H9 (cell line): ENCODE results near the gene INSIG1. TPM values are rescaled to one million over a fixed set of nuclear protein-coding genes. Genes with fewer than 3 reads are reported as not detected.

Source experiments
- DNase-seq: peaks from one replicate; pipeline ENCODE4 v3.0.0-alpha.2; 2017
- H2AFZ ChIP-seq: one replicate; pipeline ENCODE4 v1.6.1; 2013; ENCODE audit warnings: mild to moderate bottlenecking, low read length, control low read depth, moderate library complexity
- H2AK5ac ChIP-seq: 2 replicates; pipeline ENCODE4 v1.6.1; 2013; ENCODE audit warnings: low read length, control low read depth, mixed read lengths; ENCODE audit not compliant: insufficient read length
- H2BK120ac ChIP-seq: one replicate; pipeline ENCODE4 v1.6.1; 2013; ENCODE audit warnings: low read depth, mild to moderate bottlenecking, low read length, control low read depth, inconsistent platforms; ENCODE audit not compliant: poor library complexity, severe bottlenecking
- H2BK12ac ChIP-seq: 2 replicates; pipeline ENCODE4 v1.6.1; 2013; ENCODE audit warnings: low read length, control low read depth, mixed read lengths, low read depth; ENCODE audit not compliant: insufficient read length
- H2BK15ac ChIP-seq: 2 replicates; pipeline ENCODE4 v1.6.1; 2013; ENCODE audit warnings: low read depth, low read length, control low read depth
- H2BK20ac ChIP-seq: one replicate; pipeline ENCODE4 v1.6.1; 2013; ENCODE audit warnings: low read depth, mild to moderate bottlenecking, low read length, control low read depth, inconsistent platforms; ENCODE audit not compliant: poor library complexity, severe bottlenecking
- H2BK5ac ChIP-seq: 2 replicates; pipeline ENCODE4 v1.6.1; 2013; ENCODE audit warnings: low read length, control low read depth, mixed read lengths; ENCODE audit not compliant: insufficient read length
- H3K14ac ChIP-seq: 2 replicates; pipeline ENCODE4 v1.6.1; 2013; ENCODE audit warnings: low read length, control low read depth; ENCODE audit not compliant: insufficient read depth
- H3K18ac ChIP-seq: 2 replicates; pipeline ENCODE4 v1.6.1; 2013; ENCODE audit warnings: low read depth, mild to moderate bottlenecking, mixed read lengths, low read length, control low read depth; ENCODE audit not compliant: insufficient read length
- H3K23ac ChIP-seq: 2 replicates; pipeline ENCODE4 v1.6.1; 2013; ENCODE audit warnings: low read length, control low read depth, mixed read lengths, low read depth; ENCODE audit not compliant: insufficient read length
- H3K23me2 ChIP-seq: 2 replicates; pipeline ENCODE4 v1.6.1; 2013; ENCODE audit warnings: low read depth, mild to moderate bottlenecking, mixed read lengths, low read length, control low read depth; ENCODE audit not compliant: insufficient read length, poor library complexity, severe bottlenecking
- H3K27ac ChIP-seq: 2 replicates; pipeline ENCODE4 v1.5.1; 2013; ENCODE audit warnings: low read length, control low read depth, mixed read lengths, low read depth; ENCODE audit not compliant: insufficient read length
- H3K27me3 ChIP-seq: 2 replicates; pipeline ENCODE4 v1.6.1; 2013; ENCODE audit warnings: low read length, control low read depth, inconsistent platforms; ENCODE audit not compliant: insufficient read depth
- H3K4ac ChIP-seq: 2 replicates; pipeline ENCODE4 v1.6.1; 2013; ENCODE audit warnings: low read depth, mild to moderate bottlenecking, control low read depth, inconsistent platforms, low read length, moderate library complexity
- H3K4me1 ChIP-seq: 2 replicates; pipeline ENCODE4 v1.6.1; 2013; ENCODE audit warnings: low read length, control low read depth, inconsistent platforms; ENCODE audit not compliant: insufficient read depth
- H3K4me2 ChIP-seq: 2 replicates; pipeline ENCODE4 v1.6.1; 2013; ENCODE audit warnings: low read length, control low read depth, mixed read lengths; ENCODE audit not compliant: insufficient read length, insufficient read depth
- H3K56ac ChIP-seq: 2 replicates; pipeline ENCODE4 v1.6.1; 2013; ENCODE audit warnings: low read depth, mild to moderate bottlenecking, mixed read lengths, low read length, control low read depth; ENCODE audit not compliant: insufficient read length
- H3K79me1 ChIP-seq: 2 replicates; pipeline ENCODE4 v1.6.1; 2013; ENCODE audit warnings: low read depth, mild to moderate bottlenecking, moderate library complexity, low read length, control low read depth, inconsistent platforms; ENCODE audit not compliant: insufficient read depth, poor library complexity, severe bottlenecking
- H3K79me2 ChIP-seq: 2 replicates; pipeline ENCODE4 v1.6.1; 2013; ENCODE audit warnings: low read length, control low read depth, inconsistent platforms; ENCODE audit not compliant: insufficient read depth
- H3K9ac ChIP-seq: 2 replicates; pipeline ENCODE4 v1.6.1; 2013; ENCODE audit warnings: low read length, control low read depth, mixed read lengths; ENCODE audit not compliant: insufficient read length; ENCODE audit errors: extremely low read depth
- H3K9me3 ChIP-seq: one replicate; pipeline ENCODE4 v1.6.1; 2013; ENCODE audit warnings: low read depth, low read length, inconsistent platforms; ENCODE audit not compliant: control insufficient read depth
- H3T11ph ChIP-seq: one replicate; pipeline ENCODE4 v1.6.1; 2013; ENCODE audit warnings: mild to moderate bottlenecking, low read length, control low read depth, inconsistent platforms
- H4K20me1 ChIP-seq: one replicate; pipeline ENCODE4 v1.6.1; 2013; ENCODE audit not compliant: control insufficient read depth, insufficient read length, insufficient read depth
- H4K5ac ChIP-seq: 2 replicates; pipeline ENCODE4 v1.6.1; 2013; ENCODE audit warnings: low read depth, mild to moderate bottlenecking, mixed read lengths, low read length, control low read depth; ENCODE audit not compliant: insufficient read length
- H4K8ac ChIP-seq: replicated peaks from 2 replicates; pipeline ENCODE4 v1.6.1; 2013; ENCODE audit warnings: low read length, control low read depth, mixed read lengths, low read depth; ENCODE audit not compliant: insufficient read length
- H4K91ac ChIP-seq: 2 replicates; pipeline ENCODE4 v1.6.1; 2013; ENCODE audit warnings: low read depth, mild to moderate bottlenecking, moderate library complexity, mixed read lengths, low read length, control low read depth; ENCODE audit not compliant: insufficient read length
- H3K27ac Mint-ChIP-seq, 3 experiments: 2 replicates in 2 of 3; 3 replicates in 1 of 3; pipeline ENCODE4 v1.8.0; 2020 to 2021; ENCODE audit warnings: mixed read lengths in 3 of 3, mild to moderate bottlenecking in 1 of 3, moderate library complexity in 1 of 3
- H3K27me3 Mint-ChIP-seq: 2 replicates; pipeline ENCODE4 v1.8.0; 2021; ENCODE audit warnings: low read depth, mild to moderate bottlenecking, moderate library complexity, mixed read lengths
- H3K36me3 Mint-ChIP-seq, 3 experiments: 2 replicates in 2 of 3; 3 replicates in 1 of 3; pipeline ENCODE4 v1.8.0; 2020 to 2021; ENCODE audit warnings: low read depth in 3 of 3, mixed read lengths in 3 of 3; ENCODE audit not compliant: insufficient read depth in 1 of 3
- H3K4me1 Mint-ChIP-seq, 2 experiments: 2 replicates each; pipeline ENCODE4 v1.8.0; 2020; ENCODE audit warnings: mixed read lengths in 2 of 2
- H3K4me3 Mint-ChIP-seq, 2 experiments: 2 replicates in 1 of 2; 3 replicates in 1 of 2; pipeline ENCODE4 v1.8.0; 2020 to 2021; ENCODE audit warnings: mild to moderate bottlenecking in 2 of 2, mixed read lengths in 2 of 2, moderate library complexity in 1 of 2
- H3K9me3 Mint-ChIP-seq, 2 experiments: 2 replicates in 1 of 2; 3 replicates in 1 of 2; pipeline ENCODE4 v1.8.0; 2020; ENCODE audit warnings: mild to moderate bottlenecking in 2 of 2, mixed read lengths in 2 of 2, moderate library complexity in 1 of 2
- WGBS: extraction: QIAGEN DNeasy Blood & Tissue Kit; methylation state at CpG from one replicate; pipeline ENCODE4 v1.1.7; 2013; ENCODE audit warnings: missing lambda C conversion rate, low lambda C conversion rate, mixed read lengths; ENCODE audit not compliant: insufficient read length; ENCODE audit errors: extremely low coverage; 5-methylcytosine and 5-hydroxymethylcytosine counted together
- total RNA-seq: library from RNA; stranded (reverse); gene quantifications from 2 replicates; pipeline ENCODE4 v1.2.1, GENCODE V29; 2021
- TF ChIP-seq, protein P1 (sequence below): fragments of 200-600 bp; sonication (generic); conservative IDR thresholded peaks from 3 replicates; pipeline ENCODE4 v1.8.0; 2021; ENCODE audit warnings: antibody characterized with exemption, mild to moderate bottlenecking

The INSIG1 gene
- total RNA-seq, 1 experiment from 2014 or later, result 23.3 TPM

DNA sequence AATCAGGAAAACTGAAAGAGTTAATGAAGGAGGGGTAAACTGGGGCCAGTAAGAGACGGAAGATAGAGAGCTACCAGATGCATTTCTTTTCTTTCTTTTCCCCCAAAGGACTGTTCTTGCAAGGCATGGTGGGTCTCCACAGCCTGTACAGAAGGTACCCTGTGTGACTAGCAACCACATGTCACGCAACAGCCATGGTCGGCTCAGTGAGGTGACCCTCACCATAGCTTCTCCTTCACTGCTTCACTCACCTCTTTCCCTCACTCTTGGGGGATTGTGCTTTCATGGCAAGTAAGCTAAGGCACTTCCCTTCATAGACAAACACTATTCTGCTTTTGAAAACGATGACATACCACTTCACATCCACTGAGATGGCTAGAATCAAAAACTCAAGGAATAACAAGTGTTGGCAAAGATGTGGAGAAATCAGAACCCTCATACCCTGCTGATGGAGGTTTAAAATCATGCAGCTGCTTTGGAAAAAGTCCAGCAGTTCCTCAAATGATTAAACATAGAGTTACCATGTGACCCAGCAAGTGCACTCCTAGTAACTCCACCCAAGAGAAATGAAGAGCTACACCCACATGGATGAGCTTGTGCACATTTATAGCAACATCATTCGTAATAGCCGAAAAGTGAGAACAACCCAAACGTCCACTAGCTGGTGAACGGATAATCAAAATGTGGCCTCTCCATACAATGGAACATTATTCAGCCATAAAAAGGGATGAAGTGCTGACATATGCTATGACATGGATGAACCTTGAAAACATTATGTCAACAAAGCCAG is 3.8 kb upstream of the INSIG1 start:
- H2BK20ac ChIP-seq, result no peak overlapping the region
- TF ChIP-seq, protein P1, sequence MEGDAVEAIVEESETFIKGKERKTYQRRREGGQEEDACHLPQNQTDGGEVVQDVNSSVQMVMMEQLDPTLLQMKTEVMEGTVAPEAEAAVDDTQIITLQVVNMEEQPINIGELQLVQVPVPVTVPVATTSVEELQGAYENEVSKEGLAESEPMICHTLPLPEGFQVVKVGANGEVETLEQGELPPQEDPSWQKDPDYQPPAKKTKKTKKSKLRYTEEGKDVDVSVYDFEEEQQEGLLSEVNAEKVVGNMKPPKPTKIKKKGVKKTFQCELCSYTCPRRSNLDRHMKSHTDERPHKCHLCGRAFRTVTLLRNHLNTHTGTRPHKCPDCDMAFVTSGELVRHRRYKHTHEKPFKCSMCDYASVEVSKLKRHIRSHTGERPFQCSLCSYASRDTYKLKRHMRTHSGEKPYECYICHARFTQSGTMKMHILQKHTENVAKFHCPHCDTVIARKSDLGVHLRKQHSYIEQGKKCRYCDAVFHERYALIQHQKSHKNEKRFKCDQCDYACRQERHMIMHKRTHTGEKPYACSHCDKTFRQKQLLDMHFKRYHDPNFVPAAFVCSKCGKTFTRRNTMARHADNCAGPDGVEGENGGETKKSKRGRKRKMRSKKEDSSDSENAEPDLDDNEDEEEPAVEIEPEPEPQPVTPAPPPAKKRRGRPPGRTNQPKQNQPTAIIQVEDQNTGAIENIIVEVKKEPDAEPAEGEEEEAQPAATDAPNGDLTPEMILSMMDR, result no peak
- H3K27me3 Mint-ChIP-seq, result peaks cover 13% of the 10 kb centered on the region

More for the DNA sequence above, 3.8 kb upstream of the INSIG1 start:
- Histone ChIP-seq H3K56ac (no peak overlapping the region), H3K79me1 (no peaks in the 10 kb centered on the region), H3K4me2 (no peak overlapping the region), H3K27me3 (no peaks in the 10 kb centered on the region), H3K4ac (no peak overlapping the region), H3K14ac (no peak overlapping the region), H4K20me1 (no peaks in the 10 kb centered on the region), H3K9me3 (no peaks in the 10 kb centered on the region), H3K23ac (no peak overlapping the region), H3K79me2 (peaks cover 4% of the 10 kb centered on the region; the same call in 1 of the 2 replicates), H3K27ac (no peak overlapping the region), H2BK120ac (no peak overlapping the region), H3K9ac (no peak overlapping the region), H4K8ac (no peak overlapping the region), H2AFZ (no peak overlapping the region), H4K91ac (no peak overlapping the region), H3K18ac (no peak overlapping the region), H3T11ph (no peak overlapping the region), H4K5ac (no peak overlapping the region), H3K23me2 (peaks cover 12% of the 10 kb centered on the region), H2BK12ac (no peak overlapping the region), H2BK5ac (no peak overlapping the region), H2BK15ac (no peak overlapping the region), H2AK5ac (no peak overlapping the region), H3K4me1 (0 out of 2 replicates have a peak, but pooled peaks cover 4% of the 10 kb centered on the region)
- peaks cover 3 to 4% of the 10 kb centered on the region in 2 experiments; a peak in 2 of 5 replicates for H3K9me3 Mint-ChIP-seq
- H3K4me3 Mint-ChIP-seq, result no peak overlapping the region
- peaks cover 19 to 21% of the 10 kb centered on the region in 2 experiments for H3K4me1 Mint-ChIP-seq
- no CpG with 5 or more reads among the region's 8 CpGs for WGBS
- H3K36me3 Mint-ChIP-seq, result peaks cover 0 to 9% (median 5%) of the 10 kb centered on the region in 3 experiments; a peak in 3 of 7 replicates
- H3K27ac Mint-ChIP-seq, result no peak overlapping the region
- DNase-seq, result no peak
